Uterus (tissue), 2 donors: Measurements from ENCODE around the gene LRRC15.
A peak's percentile ranks its signal among the peaks of the same experiment; 100 is the strongest.

Experiments
- CTCF ChIP-seq, 4 experiments: fragments of 200-600 bp in 2 of 4; fragments of 450-650 bp in 2 of 4; sonication (generic) in 2 of 4; IDR thresholded peaks; one replicate each; pipeline ENCODE4 v1.5.1; 2016 to 2019; ENCODE audit warnings: antibody characterized with exemption in 4 of 4, mild to moderate bottlenecking in 2 of 4, moderate library complexity in 1 of 4
- POLR2A ChIP-seq, 2 donors: fragments of 450-650 bp; IDR thresholded peaks; one replicate each; pipeline ENCODE4 v1.6.1; 2016; ENCODE audit warnings: antibody characterized with exemption in 2 of 2, mild to moderate bottlenecking in 1 of 2, moderate library complexity in 1 of 2

- TF ChIP-seq CTCF (IDR thresholded peaks at IDR 0.05) (peak; percentile 55 to 71 (median 62)), POLR2A (IDR thresholded peaks at IDR 0.05) (no peak)
These were observed 35.0 kb upstream of the LRRC15 start for GRCh38 chr3:194404365-194405140.
